ENCODE results near the gene DLG2.
A peak's percentile ranks its signal among the peaks of the same experiment; 100 is the strongest.

DLG2 gene

DNA sequence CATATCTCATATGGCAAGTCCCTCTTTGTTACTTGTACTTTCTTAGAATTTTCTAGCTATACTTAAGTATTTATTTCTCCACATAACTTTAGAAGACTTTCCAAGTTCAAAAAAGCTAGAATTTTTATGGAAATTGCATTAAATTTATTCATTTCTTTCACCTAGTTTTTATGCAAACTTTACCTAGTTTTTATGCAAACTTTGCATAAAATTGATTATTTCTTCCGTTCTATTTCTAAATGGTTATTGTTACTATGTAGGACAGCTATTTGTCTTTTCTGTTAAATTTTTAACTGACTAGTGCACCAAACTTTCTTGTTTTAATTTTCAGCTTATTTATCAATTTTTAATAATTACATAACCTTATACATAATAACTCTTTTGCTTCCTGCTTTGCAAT lies 41.0 kb upstream of the DLG2 start:
- Histone ChIP-seq H3K27ac (ENCODE audit: low read length) (no peak overlapping the region), H3K27me3 (ENCODE audit: low read depth, low read length) (no peaks in the 10 kb centered on the region), H3K9ac (ENCODE audit: low read length) (no peak overlapping the region), H3K36me3 (replicated peaks; ENCODE audit: low read depth, low read length) (peaks cover 8% of the 10 kb centered on the region), H2AFZ (ENCODE audit: low read depth, low read length) (no peak overlapping the region), H3K4me3 (ENCODE audit: low read length) (no peak overlapping the region), H4K20me1 (ENCODE audit: insufficient read depth, low read length) (peaks cover 8% of the 10 kb centered on the region), H3K4me1 (ENCODE audit: low read length) (peaks cover 8% of the 10 kb centered on the region), H3K9me3 (ENCODE audit: insufficient read depth, low read length) (no peaks in the 10 kb centered on the region), H3K4me2 (ENCODE audit: low read length) (no peak overlapping the region), H3K79me2 (ENCODE audit: low read length) (peaks cover 17% of the 10 kb centered on the region)
- TF ChIP-seq EZH2phosphoT487 (IDR thresholded peaks at IDR 0.05; ENCODE audit: low read depth): no peak
- TF ChIP-seq, protein P1, sequence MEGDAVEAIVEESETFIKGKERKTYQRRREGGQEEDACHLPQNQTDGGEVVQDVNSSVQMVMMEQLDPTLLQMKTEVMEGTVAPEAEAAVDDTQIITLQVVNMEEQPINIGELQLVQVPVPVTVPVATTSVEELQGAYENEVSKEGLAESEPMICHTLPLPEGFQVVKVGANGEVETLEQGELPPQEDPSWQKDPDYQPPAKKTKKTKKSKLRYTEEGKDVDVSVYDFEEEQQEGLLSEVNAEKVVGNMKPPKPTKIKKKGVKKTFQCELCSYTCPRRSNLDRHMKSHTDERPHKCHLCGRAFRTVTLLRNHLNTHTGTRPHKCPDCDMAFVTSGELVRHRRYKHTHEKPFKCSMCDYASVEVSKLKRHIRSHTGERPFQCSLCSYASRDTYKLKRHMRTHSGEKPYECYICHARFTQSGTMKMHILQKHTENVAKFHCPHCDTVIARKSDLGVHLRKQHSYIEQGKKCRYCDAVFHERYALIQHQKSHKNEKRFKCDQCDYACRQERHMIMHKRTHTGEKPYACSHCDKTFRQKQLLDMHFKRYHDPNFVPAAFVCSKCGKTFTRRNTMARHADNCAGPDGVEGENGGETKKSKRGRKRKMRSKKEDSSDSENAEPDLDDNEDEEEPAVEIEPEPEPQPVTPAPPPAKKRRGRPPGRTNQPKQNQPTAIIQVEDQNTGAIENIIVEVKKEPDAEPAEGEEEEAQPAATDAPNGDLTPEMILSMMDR (IDR thresholded peaks at IDR 0.05; ENCODE audit: low read depth, low read length): no peak

GRCh38 chr11:85666687-85667086 lies 39.5 kb upstream of the DLG2 start:
- Histone ChIP-seq H2AFZ (ENCODE audit: low read depth, low read length) (peak overlapping the region; percentile 96; the same call in 1 of the 2 replicates), H3K27me3 (ENCODE audit: low read depth, low read length) (no peaks in the 10 kb centered on the region), H3K9ac (ENCODE audit: low read length) (no peak overlapping the region), H3K4me1 (ENCODE audit: low read length) (peaks cover 15% of the 10 kb centered on the region), H3K27ac (ENCODE audit: low read length) (no peak overlapping the region), H3K79me2 (ENCODE audit: low read length) (peaks cover 32% of the 10 kb centered on the region), H4K20me1 (ENCODE audit: insufficient read depth, low read length) (peaks cover 22% of the 10 kb centered on the region), H3K4me3 (ENCODE audit: low read length) (no peak overlapping the region), H3K36me3 (replicated peaks; ENCODE audit: low read depth, low read length) (peaks cover 21% of the 10 kb centered on the region), H3K9me3 (ENCODE audit: insufficient read depth, low read length) (no peaks in the 10 kb centered on the region), H3K4me2 (ENCODE audit: low read length) (no peak overlapping the region)
- TF ChIP-seq, protein P1 (IDR thresholded peaks at IDR 0.05; ENCODE audit: low read depth, low read length): no peak
- no peak for TF ChIP-seq EZH2phosphoT487 (IDR thresholded peaks at IDR 0.05; ENCODE audit: low read depth)

- Histone ChIP-seq H3K36me3 (replicated peaks; ENCODE audit: low read depth, low read length) (peaks cover 30% of the 10 kb centered on the region), H3K27me3 (ENCODE audit: low read depth, low read length) (no peaks in the 10 kb centered on the region), H3K4me1 (ENCODE audit: low read length) (peaks cover 24% of the 10 kb centered on the region), H3K79me2 (ENCODE audit: low read length) (peaks cover 41% of the 10 kb centered on the region), H3K9me3 (ENCODE audit: insufficient read depth, low read length) (no peaks in the 10 kb centered on the region), H3K4me3 (ENCODE audit: low read length) (peak overlapping the region; percentile 90), H3K27ac (ENCODE audit: low read length) (no peak overlapping the region), H4K20me1 (ENCODE audit: insufficient read depth, low read length) (peaks cover 32% of the 10 kb centered on the region), H3K9ac (ENCODE audit: low read length) (peak overlapping the region; percentile 95), H3K4me2 (ENCODE audit: low read length) (peak overlapping the region; percentile 98), H2AFZ (ENCODE audit: low read depth, low read length) (peak overlapping the region; percentile 96)
- TF ChIP-seq, protein P1 (IDR thresholded peaks at IDR 0.05; ENCODE audit: low read depth, low read length): no peak
- TF ChIP-seq EZH2phosphoT487 (IDR thresholded peaks at IDR 0.05; ENCODE audit: low read depth): no peak
Observed at GRCh38 chr11:85665733-85666132, 38.6 kb upstream of the DLG2 start.

GRCh38 chr11:85664615-85665481 lies 37.7 kb upstream of the DLG2 start, which contains the start of gene CREBZF:
Gene CREBZF, minus strand, starts transcription at chr11:85665129. Its CDS starts 254 bp downstream, at chr11:85664875.
- Histone ChIP-seq H3K27me3 (ENCODE audit: low read depth, low read length) (no peaks in the 10 kb centered on the region), H3K4me2 (ENCODE audit: low read length) (peak within 1 kb of the TSS; percentile 98), H3K9ac (ENCODE audit: low read length) (peak within 1 kb of the TSS; percentile 95)

More at GRCh38 chr11:85664615-85665481, 37.7 kb upstream of the DLG2 start, which contains the start of gene CREBZF:
- no peaks in the 10 kb centered on the region for H3K9me3 ChIP-seq (ENCODE audit: insufficient read depth, low read length)
- H3K27ac ChIP-seq (ENCODE audit: low read length): peak within 1 kb of the TSS; percentile 78
- peaks cover 40% of the 10 kb centered on the region for H4K20me1 ChIP-seq (ENCODE audit: insufficient read depth, low read length)
- TF ChIP-seq, protein P1 (IDR thresholded peaks at IDR 0.05; ENCODE audit: low read depth, low read length): no peak
- no peak for TF ChIP-seq EZH2phosphoT487 (IDR thresholded peaks at IDR 0.05; ENCODE audit: low read depth)
- peaks cover 39% of the 10 kb centered on the region for H3K36me3 ChIP-seq (replicated peaks; ENCODE audit: low read depth, low read length)
- H2AFZ ChIP-seq (ENCODE audit: low read depth, low read length): peak within 1 kb of the TSS; percentile 96
- peaks cover 32% of the 10 kb centered on the region for H3K4me1 ChIP-seq (ENCODE audit: low read length)
- H3K79me2 ChIP-seq (ENCODE audit: low read length): peaks cover 50% of the 10 kb centered on the region
- H3K4me3 ChIP-seq (ENCODE audit: low read length): peak within 1 kb of the TSS; percentile 90
